GM19351 (cell line): Measurements from ENCODE around the gene SHROOM3.
A peak's percentile ranks its signal among the peaks of the same experiment; 100 is the strongest.

Experiments
- ATAC-seq: cut with Tn5 transposase; IDR thresholded peaks from one replicate; pipeline ENCODE4 v1.9.1; 2021; ENCODE audit warnings: mild to moderate bottlenecking, moderate library complexity; ENCODE audit not compliant: unreplicated experiment

SHROOM3 gene

DNA sequence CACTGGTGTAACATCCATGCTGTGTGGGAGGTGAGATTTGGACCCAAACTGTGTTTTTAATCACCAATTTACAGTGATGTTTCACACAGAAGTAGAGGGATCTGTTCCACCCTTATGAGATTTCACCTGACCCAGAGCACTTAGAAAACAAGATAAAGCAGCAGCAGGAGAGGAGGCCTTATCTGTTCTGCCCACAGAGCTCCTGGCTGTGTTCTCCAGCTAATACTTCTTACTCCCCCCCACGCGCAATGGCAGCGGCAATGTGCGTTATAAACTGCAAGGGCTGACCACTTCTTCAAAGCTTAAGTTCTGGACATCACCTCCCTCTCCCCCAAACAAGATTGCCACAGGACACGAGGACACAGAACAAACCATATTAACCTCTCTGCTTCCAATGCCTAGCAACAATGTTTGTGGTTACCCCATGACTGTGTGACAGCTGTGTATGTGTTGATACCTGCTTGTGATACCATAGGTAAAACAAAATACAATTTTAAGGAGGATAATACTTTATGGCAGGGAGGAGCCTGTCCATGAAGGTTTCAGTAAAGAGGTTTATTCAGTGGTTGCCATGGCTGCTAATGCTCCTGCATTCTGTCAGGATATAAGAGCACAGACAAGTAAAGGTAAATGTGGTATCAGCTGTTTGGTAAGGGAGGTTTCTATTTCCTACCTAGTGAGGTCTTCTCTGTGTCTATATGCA lies 252.9 kb downstream of the SHROOM3 start:
- no peak for ATAC-seq

- ATAC-seq: no peak
Observed at GRCh38 chr4:76688619-76689144, 253.7 kb downstream of the SHROOM3 start.

DNA sequence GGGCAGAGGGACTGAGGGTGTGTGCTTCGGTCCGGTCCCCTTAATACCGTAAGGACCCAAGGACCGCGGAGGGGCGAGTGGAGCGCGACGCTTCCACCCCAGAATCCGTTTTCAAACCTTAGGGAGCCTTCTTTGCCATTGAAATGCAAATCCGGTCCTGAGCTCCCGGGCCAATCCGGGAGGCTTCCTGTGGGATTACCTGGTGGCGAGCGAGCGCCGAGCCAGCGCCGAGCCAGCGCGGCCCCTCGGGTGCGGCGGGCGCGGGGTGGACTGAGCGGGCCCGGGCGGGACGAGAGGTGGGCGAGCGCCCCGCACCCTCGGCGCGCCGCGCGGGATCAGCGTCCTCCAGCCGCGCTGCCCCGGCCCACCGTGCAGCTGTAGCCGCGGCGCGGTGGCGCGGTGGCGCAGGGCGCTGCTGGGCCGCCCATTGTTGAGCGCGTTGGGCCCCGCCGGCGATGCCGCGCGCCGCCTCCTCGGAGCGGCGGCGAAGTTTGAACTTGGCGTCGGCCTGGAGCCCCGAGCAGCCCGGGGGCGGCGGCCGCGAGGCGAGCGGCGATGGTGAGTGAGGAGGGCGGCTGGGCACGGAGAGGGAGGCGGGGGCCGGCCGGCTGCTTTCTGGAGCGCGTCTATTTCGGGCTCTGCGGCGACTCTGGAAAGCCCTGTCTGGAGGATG lies 254.3 kb downstream of the SHROOM3 start:
- peak; percentile 64 for ATAC-seq

GRCh38 chr4:76690011-76690905 lies 255.2 kb downstream of the SHROOM3 start:
- no peak for ATAC-seq

DNA sequence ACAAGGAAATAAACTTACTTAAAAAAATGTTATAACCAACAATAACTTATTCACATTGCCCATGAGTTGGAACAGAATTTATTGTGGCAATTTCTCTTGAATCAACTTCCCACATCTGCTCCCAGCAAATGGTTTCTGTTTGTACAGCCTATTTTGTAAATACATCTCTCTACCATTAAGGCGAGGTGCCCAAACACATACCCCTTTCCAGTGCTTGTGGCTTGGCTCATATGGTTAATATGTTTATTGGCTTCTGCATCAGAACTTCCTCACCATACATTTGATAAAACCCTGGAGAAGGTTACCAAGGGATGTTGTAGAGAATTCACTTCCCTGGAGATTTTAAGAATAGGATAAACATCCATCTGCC lies 255.9 kb downstream of the SHROOM3 start:
- no peak for ATAC-seq

DNA sequence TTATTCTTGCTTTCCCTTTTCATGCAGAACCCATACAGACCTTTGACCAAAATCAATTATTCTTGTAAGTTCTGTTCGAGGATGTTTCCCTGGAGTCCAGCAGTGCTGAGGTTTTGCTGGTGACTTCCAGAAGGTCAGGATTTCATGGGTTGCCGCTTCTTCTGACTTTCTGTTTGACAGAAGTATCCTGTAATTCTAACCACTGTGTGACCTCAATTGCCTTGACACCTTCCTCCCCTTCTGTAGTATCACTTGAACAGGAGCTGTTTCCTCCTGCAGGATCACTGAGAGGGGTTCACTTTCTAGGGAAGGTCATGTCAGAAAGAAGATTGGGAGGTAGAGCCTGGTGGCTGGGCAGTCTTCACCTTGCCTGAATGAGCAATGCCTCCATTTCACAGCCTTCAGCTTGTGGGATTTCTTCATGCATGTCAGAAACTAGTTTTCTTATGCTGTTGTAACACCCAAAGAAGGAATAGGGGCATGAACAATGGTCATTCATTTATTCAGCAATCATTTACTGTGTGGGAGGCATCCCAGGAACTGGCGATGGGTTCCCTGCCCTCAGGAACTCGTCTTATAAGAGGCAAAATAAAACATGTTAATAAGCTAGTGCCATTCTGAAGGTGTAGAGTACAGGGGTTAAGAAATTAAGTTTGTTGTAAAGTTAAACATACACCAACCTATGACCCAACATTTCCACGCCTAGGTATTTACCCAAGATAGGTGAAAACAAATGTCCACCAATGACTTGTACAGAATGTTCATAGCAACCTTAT lies 257.0 kb downstream of the SHROOM3 start:
- no peak for ATAC-seq

DNA sequence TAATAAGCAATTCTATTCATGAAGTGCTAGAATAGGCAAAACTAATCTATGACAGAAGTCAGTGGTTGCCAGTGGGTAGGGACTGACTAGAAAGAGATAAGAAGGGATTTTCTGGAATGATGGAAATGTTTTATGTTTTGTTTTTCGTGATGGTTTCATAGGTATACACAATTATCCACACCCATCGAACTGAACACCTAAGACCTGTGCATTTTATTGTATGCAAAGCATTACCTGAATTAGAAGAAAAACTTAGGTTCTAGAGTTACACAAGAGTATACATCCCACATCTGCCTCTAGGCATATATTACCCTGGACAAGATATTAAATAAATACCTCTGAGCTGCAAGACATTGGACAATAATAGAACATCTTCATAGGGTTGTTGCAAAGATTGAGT lies 257.7 kb downstream of the SHROOM3 start:
- ATAC-seq: no peak

DNA sequence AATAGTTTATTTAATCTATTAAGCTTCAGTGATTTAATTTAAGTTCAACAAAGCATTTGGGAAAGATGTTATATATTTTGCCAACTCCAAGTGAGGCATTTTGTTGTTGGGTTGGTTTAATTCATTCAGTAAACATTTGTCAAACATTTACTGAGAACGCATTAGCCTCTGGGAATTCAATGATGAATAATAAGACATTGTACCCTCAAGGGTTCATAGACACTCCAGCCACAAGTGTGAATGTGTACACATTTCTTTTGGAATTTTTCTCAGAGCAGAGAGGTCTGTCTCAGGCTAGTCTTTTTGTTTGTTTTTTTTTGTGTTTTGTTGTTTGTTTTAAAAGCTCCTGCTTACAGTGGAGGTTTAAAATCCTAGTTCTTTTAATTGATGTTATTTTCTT lies 259.0 kb downstream of the SHROOM3 start:
- ATAC-seq: no peak

DNA sequence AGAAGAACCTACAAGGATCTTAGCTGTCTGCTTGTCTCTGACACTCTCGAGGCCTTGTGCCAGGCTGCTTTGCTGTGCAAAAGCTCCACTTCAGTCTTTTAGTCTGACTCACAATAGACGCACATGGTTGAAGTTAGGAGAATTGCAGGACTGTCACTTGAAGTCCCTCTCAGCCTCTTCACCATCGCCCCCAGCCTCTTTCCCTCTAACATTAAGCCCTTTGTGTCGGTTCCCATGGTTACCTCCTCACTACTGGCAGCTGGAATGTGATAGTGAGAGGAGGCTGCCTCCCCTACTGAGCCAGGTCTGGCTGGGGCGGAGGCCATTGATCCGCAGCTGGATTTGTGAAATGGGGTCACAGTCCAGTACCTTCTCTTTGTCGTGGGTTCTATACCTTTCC lies 261.1 kb downstream of the SHROOM3 start:
- no peak for ATAC-seq

GRCh38 chr4:76697129-76697803 lies 262.2 kb downstream of the SHROOM3 start:
- ATAC-seq: peak; percentile 89

GRCh38 chr4:76698141-76698540 lies 263.1 kb downstream of the SHROOM3 start:
- ATAC-seq: no peak

- no peak for ATAC-seq
Observed at GRCh38 chr4:76699751-76700310, 264.8 kb downstream of the SHROOM3 start.

DNA sequence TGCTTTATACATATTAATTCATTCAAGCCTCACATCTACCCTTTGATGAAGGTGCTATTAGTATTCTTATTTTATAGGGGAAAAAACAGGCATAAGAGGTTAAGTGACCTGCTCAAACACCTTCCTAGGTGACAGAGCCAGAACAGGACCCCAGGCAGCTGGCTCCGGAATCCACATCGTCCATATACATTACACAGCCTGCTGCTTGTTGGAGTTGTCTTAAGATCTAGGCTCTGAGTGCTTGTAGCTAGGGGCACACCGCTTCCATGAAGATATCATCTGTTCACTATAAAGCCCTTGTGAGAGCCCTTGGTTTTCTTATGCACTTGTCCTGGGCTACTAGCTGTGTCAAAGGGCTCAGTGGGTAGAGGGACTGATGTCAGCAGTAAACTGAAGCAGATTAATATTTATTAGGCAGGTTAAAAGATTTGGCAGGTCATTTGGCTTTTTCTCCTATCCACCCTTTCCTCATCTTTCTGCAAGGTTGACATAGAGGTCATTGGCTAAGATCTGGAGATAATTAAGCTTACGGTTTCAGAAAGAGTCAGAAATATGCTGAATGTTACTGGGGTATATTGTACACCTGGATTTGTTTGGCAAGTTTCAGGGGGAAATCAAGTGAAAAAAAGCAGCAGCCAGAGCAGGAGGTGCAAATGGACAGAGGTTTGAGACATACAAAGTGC lies 267.6 kb downstream of the SHROOM3 start:
- no peak for ATAC-seq

GRCh38 chr4:76703123-76703490 lies 268.1 kb downstream of the SHROOM3 start:
- ATAC-seq: no peak

- ATAC-seq: no peak
Observed at GRCh38 chr4:76703676-76704075, 268.6 kb downstream of the SHROOM3 start.

DNA sequence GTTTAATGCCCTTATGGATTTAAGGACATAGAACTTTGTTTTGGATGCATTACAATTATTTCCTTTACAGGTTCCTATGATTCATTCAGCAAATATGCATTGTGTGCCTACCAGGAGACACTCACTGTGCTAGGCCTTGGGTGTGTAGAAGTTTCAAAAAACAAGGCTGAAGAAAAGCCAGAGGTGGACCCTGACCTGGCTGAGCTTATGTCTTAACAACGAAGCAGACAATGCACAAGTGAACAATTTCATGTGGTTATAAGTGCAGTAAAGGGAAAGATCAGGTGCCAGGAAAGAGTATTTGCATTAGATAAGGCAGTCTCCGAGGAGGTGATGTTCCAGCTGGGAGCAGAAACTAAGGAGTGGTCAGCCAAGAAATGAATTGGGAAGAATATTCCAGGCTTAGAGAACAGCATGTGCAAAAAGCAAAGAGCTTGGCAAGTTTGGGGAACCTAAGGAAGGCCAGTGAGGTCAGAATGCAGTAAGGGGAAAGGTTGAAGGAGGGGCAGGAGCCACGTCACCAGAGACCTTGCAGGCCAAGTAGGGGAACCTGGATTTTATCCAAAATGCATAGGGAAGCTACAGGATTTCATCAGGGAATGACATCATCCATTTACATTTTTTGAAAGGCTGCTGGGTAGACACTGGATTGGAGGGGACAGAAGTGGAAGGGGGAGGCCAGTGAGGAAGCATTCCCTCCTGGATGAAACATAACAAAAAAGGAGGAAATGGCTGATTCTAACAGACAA lies 269.3 kb downstream of the SHROOM3 start:
- no peak for ATAC-seq

DNA sequence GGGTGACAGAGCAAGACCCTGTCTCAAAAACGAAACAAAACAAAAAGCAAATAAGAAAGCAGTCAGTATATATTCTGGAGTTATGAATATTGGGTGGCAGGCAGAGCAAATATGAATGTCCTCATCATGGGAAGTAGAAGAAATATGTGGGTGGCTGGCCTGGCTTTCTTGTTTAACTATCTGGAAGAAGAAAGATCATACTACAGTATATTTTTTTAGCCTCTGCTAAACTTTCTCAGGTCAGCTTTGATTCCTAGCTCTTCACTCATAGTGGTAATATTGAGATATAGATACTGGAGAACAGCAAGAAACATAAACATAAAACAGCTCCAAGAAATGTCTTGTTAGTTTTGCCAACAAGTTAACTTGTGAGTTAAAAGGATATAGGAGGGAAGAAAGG lies 270.4 kb downstream of the SHROOM3 start:
- no peak for ATAC-seq

DNA sequence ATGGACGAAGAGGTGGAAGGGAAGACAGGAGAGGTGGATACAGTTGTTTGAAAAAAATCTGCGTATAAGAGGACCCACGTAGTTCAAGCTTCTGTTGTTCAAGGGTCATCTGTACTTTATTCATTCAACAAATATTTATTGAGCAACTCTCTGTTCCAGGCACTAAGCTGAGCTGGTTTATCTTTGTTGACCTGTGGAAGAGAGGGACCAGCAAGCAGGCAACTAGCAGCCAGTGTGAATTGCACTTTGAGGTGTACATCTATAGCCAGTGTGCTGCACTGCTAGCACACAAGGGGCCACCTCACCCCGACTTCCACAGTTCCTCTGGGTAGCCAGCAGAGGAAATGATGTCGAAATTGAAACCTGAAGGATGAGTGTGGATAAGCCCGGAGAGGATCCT lies 271.6 kb downstream of the SHROOM3 start:
- ATAC-seq: no peak
